ENCODE results near the gene NGEF.

DNA sequence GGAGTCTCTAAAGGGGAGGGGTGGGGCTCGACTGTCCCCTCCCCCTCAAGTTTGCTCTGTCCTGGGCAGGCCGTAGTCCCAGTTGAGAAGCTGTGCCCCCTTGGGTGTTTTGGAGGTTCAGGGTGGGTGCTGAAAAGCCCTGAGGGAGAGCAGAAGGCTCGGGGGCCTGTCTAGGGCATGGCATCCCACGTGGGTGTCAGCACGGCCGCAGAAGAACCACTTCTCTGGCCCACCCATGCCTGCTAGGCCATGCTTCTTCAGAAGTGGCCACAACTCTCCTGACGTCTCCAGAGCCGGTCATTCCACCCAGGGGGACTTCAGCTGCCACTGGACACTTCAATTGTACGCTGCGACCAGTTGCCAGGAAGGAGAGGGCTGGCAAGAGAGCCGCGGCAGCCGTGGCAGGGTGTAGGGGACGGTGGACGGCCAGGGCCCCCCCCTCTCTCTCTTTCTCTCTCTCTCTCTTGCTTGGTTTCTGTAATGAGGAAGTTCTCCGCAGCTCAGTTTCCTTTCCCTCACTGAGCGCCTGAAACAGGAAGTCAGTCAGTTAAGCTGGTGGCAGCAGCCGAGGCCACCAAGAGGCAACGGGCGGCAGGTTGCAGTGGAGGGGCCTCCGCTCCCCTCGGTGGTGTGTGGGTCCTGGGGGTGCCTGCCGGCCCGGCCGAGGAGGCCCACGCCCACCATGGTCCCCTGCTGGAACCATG, 46.9 kb upstream of the NGEF start, which contains the start of gene INPP5D:
- no peak for TF ChIP-seq CHD1 (IDR thresholded peaks at IDR 0.05; ENCODE audit: low read depth, low read length)
- no peak for TF ChIP-seq SMC3 (IDR thresholded peaks at IDR 0.05; ENCODE audit: borderline replicate concordance, low read length)
- TF ChIP-seq, protein P1, sequence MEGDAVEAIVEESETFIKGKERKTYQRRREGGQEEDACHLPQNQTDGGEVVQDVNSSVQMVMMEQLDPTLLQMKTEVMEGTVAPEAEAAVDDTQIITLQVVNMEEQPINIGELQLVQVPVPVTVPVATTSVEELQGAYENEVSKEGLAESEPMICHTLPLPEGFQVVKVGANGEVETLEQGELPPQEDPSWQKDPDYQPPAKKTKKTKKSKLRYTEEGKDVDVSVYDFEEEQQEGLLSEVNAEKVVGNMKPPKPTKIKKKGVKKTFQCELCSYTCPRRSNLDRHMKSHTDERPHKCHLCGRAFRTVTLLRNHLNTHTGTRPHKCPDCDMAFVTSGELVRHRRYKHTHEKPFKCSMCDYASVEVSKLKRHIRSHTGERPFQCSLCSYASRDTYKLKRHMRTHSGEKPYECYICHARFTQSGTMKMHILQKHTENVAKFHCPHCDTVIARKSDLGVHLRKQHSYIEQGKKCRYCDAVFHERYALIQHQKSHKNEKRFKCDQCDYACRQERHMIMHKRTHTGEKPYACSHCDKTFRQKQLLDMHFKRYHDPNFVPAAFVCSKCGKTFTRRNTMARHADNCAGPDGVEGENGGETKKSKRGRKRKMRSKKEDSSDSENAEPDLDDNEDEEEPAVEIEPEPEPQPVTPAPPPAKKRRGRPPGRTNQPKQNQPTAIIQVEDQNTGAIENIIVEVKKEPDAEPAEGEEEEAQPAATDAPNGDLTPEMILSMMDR (IDR thresholded peaks at IDR 0.05 in 2 of 3, conservative IDR thresholded peaks at IDR 0.05 in 1 of 3; ENCODE audit: control insufficient read depth in 2 of 3, extremely low read depth in 1 of 3, insufficient read depth in 1 of 3, low read depth in 3 of 3, low read length in 3 of 3), result peak in 1 of 3 experiments; percentile 12; a peak in 1 of 6 replicates
- TF ChIP-seq NFYB (IDR thresholded peaks at IDR 0.05; ENCODE audit: insufficient read depth, low read depth, low read length), result no peak
- peak; percentile 95 for TF ChIP-seq IKZF1 (conservative IDR thresholded peaks at IDR 0.05)
- TF ChIP-seq ATF7 (IDR thresholded peaks at IDR 0.05; ENCODE audit: low read depth), result peak; percentile 56; the same call in 1 of the 2 replicates
- TF ChIP-seq, protein P2, sequence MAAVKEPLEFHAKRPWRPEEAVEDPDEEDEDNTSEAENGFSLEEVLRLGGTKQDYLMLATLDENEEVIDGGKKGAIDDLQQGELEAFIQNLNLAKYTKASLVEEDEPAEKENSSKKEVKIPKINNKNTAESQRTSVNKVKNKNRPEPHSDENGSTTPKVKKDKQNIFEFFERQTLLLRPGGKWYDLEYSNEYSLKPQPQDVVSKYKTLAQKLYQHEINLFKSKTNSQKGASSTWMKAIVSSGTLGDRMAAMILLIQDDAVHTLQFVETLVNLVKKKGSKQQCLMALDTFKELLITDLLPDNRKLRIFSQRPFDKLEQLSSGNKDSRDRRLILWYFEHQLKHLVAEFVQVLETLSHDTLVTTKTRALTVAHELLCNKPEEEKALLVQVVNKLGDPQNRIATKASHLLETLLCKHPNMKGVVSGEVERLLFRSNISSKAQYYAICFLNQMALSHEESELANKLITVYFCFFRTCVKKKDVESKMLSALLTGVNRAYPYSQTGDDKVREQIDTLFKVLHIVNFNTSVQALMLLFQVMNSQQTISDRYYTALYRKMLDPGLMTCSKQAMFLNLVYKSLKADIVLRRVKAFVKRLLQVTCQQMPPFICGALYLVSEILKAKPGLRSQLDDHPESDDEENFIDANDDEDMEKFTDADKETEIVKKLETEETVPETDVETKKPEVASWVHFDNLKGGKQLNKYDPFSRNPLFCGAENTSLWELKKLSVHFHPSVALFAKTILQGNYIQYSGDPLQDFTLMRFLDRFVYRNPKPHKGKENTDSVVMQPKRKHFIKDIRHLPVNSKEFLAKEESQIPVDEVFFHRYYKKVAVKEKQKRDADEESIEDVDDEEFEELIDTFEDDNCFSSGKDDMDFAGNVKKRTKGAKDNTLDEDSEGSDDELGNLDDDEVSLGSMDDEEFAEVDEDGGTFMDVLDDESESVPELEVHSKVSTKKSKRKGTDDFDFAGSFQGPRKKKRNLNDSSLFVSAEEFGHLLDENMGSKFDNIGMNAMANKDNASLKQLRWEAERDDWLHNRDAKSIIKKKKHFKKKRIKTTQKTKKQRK (IDR thresholded peaks at IDR 0.05; ENCODE audit: low read depth, low read length), result no peak
- no peak for TF ChIP-seq ZZZ3 (IDR thresholded peaks at IDR 0.05; ENCODE audit: control insufficient read depth, insufficient read length, low read depth)
